Upper lobe of right lung (tissue), 1 donor: ENCODE results near the gene BAHCC1. TPM values are rescaled to one million over a fixed set of nuclear protein-coding genes. Genes with fewer than 3 reads are reported as not detected.

Experiments used
- ATAC-seq: fragments of 200-7000 bp; cut with Tn5 transposase; one replicate; pipeline ENCODE4 v1.9.1; 2020; ENCODE audit warnings: mild to moderate bottlenecking, moderate library complexity
- DNase-seq: peaks from one replicate; pipeline ENCODE4 v3.0.0-alpha.2; 2020
- H3K27ac ChIP-seq: fragments of 200-600 bp; one replicate; pipeline ENCODE4 v1.8.0; 2022
- H3K27me3 ChIP-seq: fragments of 200-600 bp; one replicate; pipeline ENCODE4 v1.8.0; 2022; ENCODE audit warnings: mild to moderate bottlenecking
- H3K36me3 ChIP-seq: fragments of 200-600 bp; one replicate; pipeline ENCODE4 v1.8.0; 2022
- H3K4me1 ChIP-seq: fragments of 200-600 bp; one replicate; pipeline ENCODE4 v1.8.0; 2022
- H3K4me3 ChIP-seq: fragments of 200-600 bp; one replicate; pipeline ENCODE4 v1.8.0; 2022; ENCODE audit warnings: mild to moderate bottlenecking
- H3K9me3 ChIP-seq: fragments of 200-600 bp; one replicate; pipeline ENCODE4 v1.8.0; 2022
- CTCF ChIP-seq: fragments of 200-600 bp; IDR thresholded peaks from one replicate; pipeline ENCODE4 v1.8.0; 2022; ENCODE audit warnings: antibody characterized with exemption
- intact Hi-C: fragments of 100-400 bp; cut with DNase I; formaldehyde crosslinking; loops from one replicate; pipeline ENCODE4 v1.11.0; 2022
- total RNA-seq: library from RNA; stranded (reverse); fragmentation: NEBNext Ultra II Directional; extraction: Animal tissue kit (Norgen Biotek cat#: 25700); gene quantifications from one replicate; pipeline ENCODE4 v1.2.1, GENCODE V29; 2021
- donor health status: DM: no; HTN: yes; CAD: no; lungs with severe emphysema.

Gene BAHCC1
- total RNA-seq, 1 donor from 2014 or later, result 23.3 TPM

- no peaks in the 10 kb centered on the region for H3K36me3 ChIP-seq
- peaks cover 60% of the 10 kb centered on the region for H3K4me1 ChIP-seq
- H3K4me3 ChIP-seq, result peak overlapping the region; percentile 33
- H3K9me3 ChIP-seq, result no peaks in the 10 kb centered on the region
- peak overlapping the region; percentile 87 for H3K27ac ChIP-seq
- intact Hi-C loops, result no loop called here
- DNase-seq (no peak), ATAC-seq (peak; percentile 1)
- H3K27me3 ChIP-seq, result no peaks in the 10 kb centered on the region
- no peak for TF ChIP-seq CTCF
Observed at GRCh38 chr17:81419886-81420768, 24.9 kb downstream of the BAHCC1 start.

GRCh38 chr17:81420769-81421462 is 25.7 kb downstream of the BAHCC1 start:
- Histone ChIP-seq H3K4me1 (peaks cover 60% of the 10 kb centered on the region), H3K27me3 (no peaks in the 10 kb centered on the region), H3K27ac (peak overlapping the region; percentile 87), H3K9me3 (no peaks in the 10 kb centered on the region), H3K4me3 (no peak overlapping the region), H3K36me3 (no peaks in the 10 kb centered on the region)
- DNase-seq, result peak; percentile 87
- no peak for TF ChIP-seq CTCF
- intact Hi-C loops, result no loop called here
- ATAC-seq, result peak; percentile 21

GRCh38 chr17:81422776-81423697 is 27.8 kb downstream of the BAHCC1 start:
- no peak for TF ChIP-seq CTCF
- Histone ChIP-seq H3K27me3 (no peaks in the 10 kb centered on the region), H3K27ac (peak overlapping the region; percentile 87), H3K4me3 (no peak overlapping the region), H3K9me3 (no peaks in the 10 kb centered on the region), H3K4me1 (peaks cover 68% of the 10 kb centered on the region), H3K36me3 (no peaks in the 10 kb centered on the region)
- DNase-seq (peak; percentile 88), ATAC-seq (peak; percentile 48)
- intact Hi-C loops, result no loop called here

- Histone ChIP-seq H3K4me3 (no peak overlapping the region), H3K4me1 (peaks cover 70% of the 10 kb centered on the region), H3K9me3 (no peaks in the 10 kb centered on the region), H3K27ac (peak overlapping the region; percentile 87), H3K27me3 (peaks cover 4% of the 10 kb centered on the region), H3K36me3 (no peaks in the 10 kb centered on the region)
- TF ChIP-seq CTCF, result no peak
- ATAC-seq, result no peak
- intact Hi-C loops, result no loop called here
- no peak for DNase-seq
Observed at GRCh38 chr17:81423698-81424071, 28.4 kb downstream of the BAHCC1 start.
